A673 (cell line): ENCODE measurements around the gene CDSN. TPM values are rescaled to one million over a fixed set of nuclear protein-coding genes. Genes with fewer than 3 reads are reported as not detected.

ENCODE experiments used
- BruUV-seq: library from RNA; stranded (reverse); fragments of 400-500 nt; replicated peaks from 2 replicates; lab custom pipeline; 2021; lab: Mats Ljungman, UMichigan
- CTCF ChIA-PET: fragments of 300-600 bp; sonication (Branson Sonifier 250); formaldehyde crosslinking; loops from one replicate; lab custom pipeline; 2022; ENCODE audit warnings: antibody characterized with exemption; lab: Charles Lee
- POLR2A ChIA-PET: fragments of 300-600 bp; sonication (Branson Sonifier 250); formaldehyde crosslinking; loops from one replicate; lab custom pipeline; 2022; ENCODE audit warnings: antibody characterized with exemption; ENCODE audit not compliant: low non-redundant PET; lab: Charles Lee
- DNase-seq: peaks from one replicate; pipeline ENCODE4 v3.0.0-alpha.2; 2015; ENCODE audit warnings: low spot score
- H3K27ac ChIP-seq: fragments of 200-600 bp; sonication (generic); 2 replicates; pipeline ENCODE4 v1.5.1; 2016; ENCODE audit warnings: mixed run types, low read depth, mild to moderate bottlenecking, mixed read lengths, antibody characterized with exemption, low read length; ENCODE audit not compliant: poor library complexity, severe bottlenecking
- H3K27me3 ChIP-seq: fragments of 200-600 bp; sonication (generic); replicated peaks from 2 replicates; pipeline ENCODE4 v1.6.1; 2017; ENCODE audit warnings: mixed run types, low read depth, mild to moderate bottlenecking, mixed read lengths, antibody characterized with exemption, low read length; ENCODE audit not compliant: insufficient read depth, poor library complexity
- H3K36me3 ChIP-seq: fragments of 200-600 bp; sonication (generic); 2 replicates; pipeline ENCODE4 v1.6.1; 2016; ENCODE audit warnings: mixed run types, mild to moderate bottlenecking, mixed read lengths, antibody characterized with exemption, low read length; ENCODE audit not compliant: insufficient read depth, poor library complexity, severe bottlenecking
- H3K4me1 ChIP-seq: fragments of 200-600 bp; sonication (generic); 2 replicates; pipeline ENCODE4 v1.6.1; 2017; ENCODE audit warnings: mixed run types, mild to moderate bottlenecking, mixed read lengths, antibody characterized with exemption, low read length; ENCODE audit not compliant: insufficient read depth, poor library complexity, severe bottlenecking
- H3K4me3 ChIP-seq: fragments of 200-600 bp; sonication (generic); 2 replicates; pipeline ENCODE4 v1.5.1; 2016; ENCODE audit warnings: low read depth, mixed run types, mild to moderate bottlenecking, mixed read lengths, low read length; ENCODE audit not compliant: poor library complexity, severe bottlenecking
- H3K9me3 ChIP-seq: fragments of 200-600 bp; sonication (generic); 2 replicates; pipeline ENCODE4 v1.6.1; 2016; ENCODE audit warnings: mixed run types, low read depth, mild to moderate bottlenecking, mixed read lengths, antibody characterized with exemption, low read length; ENCODE audit not compliant: poor library complexity, severe bottlenecking
- CTCF ChIP-seq: fragments of 300-800, 200-600 bp; sonication (generic); conservative IDR thresholded peaks from 2 replicates; pipeline ENCODE4 v1.5.1; 2017; ENCODE audit warnings: low read depth, mild to moderate bottlenecking, antibody characterized with exemption, low read length, moderate library complexity, mixed read lengths
- EZH2 ChIP-seq: fragments of 200-600 bp; sonication (generic); IDR thresholded peaks from 2 replicates; pipeline ENCODE4 v1.6.1; 2017; ENCODE audit warnings: borderline replicate concordance, low read depth, mild to moderate bottlenecking, mixed read lengths, antibody characterized with exemption, low read length; ENCODE audit not compliant: poor library complexity, severe bottlenecking
- intact Hi-C: fragments of 100-400 bp; cut with micrococcal nuclease; formaldehyde crosslinking; loops from one replicate; pipeline ENCODE4 v1.10.0; 2022; ENCODE audit not compliant: unreplicated experiment
- total RNA-seq: library from RNA; stranded (reverse); gene quantifications from 2 replicates; pipeline ENCODE4 v1.2.3, GENCODE V29; 2021

The CDSN gene
- total RNA-seq, 1 experiment from 2014 or later = not detected

GRCh38 chr6:31125586-31126363 lies 5.5 kb upstream of the CDSN start:
- Histone ChIP-seq H3K9me3 (no peaks in the 10 kb centered on the region), H3K4me1 (peaks cover 16% of the 10 kb centered on the region), H3K36me3 (no peaks in the 10 kb centered on the region), H3K4me3 (no peak overlapping the region), H3K27ac (no peak overlapping the region), H3K27me3 (no peaks in the 10 kb centered on the region)
- BruUV-seq = no TSS peak
- intact Hi-C loops = no loop called here
- DNase-seq = peak; percentile 70
- CTCF ChIA-PET = no interaction called here
- TF ChIP-seq CTCF (no peak), EZH2 (no peak)
- POLR2A ChIA-PET = no interaction called here

GRCh38 chr6:31125162-31125561 lies 4.9 kb upstream of the CDSN start:
- intact Hi-C loops = no loop called here
- H3K27me3 ChIP-seq = no peaks in the 10 kb centered on the region
- TF ChIP-seq CTCF (no peak), EZH2 (no peak)
- no peaks in the 10 kb centered on the region for H3K9me3 ChIP-seq
- H3K4me3 ChIP-seq = no peak overlapping the region
- peaks cover 16% of the 10 kb centered on the region for H3K4me1 ChIP-seq
- CTCF ChIA-PET = no interaction called here
- no peak for DNase-seq
- H3K36me3 ChIP-seq = no peaks in the 10 kb centered on the region
- no peak overlapping the region for H3K27ac ChIP-seq
- BruUV-seq = no TSS peak
- POLR2A ChIA-PET = no interaction called here

GRCh38 chr6:31122791-31123706 lies 2.8 kb upstream of the CDSN start:
- Histone ChIP-seq H3K4me1 (peaks cover 9% of the 10 kb centered on the region), H3K27ac (no peak overlapping the region), H3K4me3 (no peak overlapping the region), H3K9me3 (no peaks in the 10 kb centered on the region), H3K36me3 (no peaks in the 10 kb centered on the region), H3K27me3 (no peaks in the 10 kb centered on the region)
- TF ChIP-seq CTCF = no peak
- no peak for TF ChIP-seq EZH2
- no peak for DNase-seq
- intact Hi-C loops = no loop called here
- POLR2A ChIA-PET = interaction anchor here (0.6 kb wide), 1 partner anchor 308 kb away, joined by 11 read pairs; no protein-coding TSS in a partner anchor
- CTCF ChIA-PET = no interaction called here
- no TSS peak for BruUV-seq
